Left lobe of liver (tissue), 2 donors: ENCODE measurements around the gene SH3YL1. TPM values are rescaled to one million over a fixed set of nuclear protein-coding genes. Genes with fewer than 3 reads are reported as not detected.
A peak's percentile ranks its signal among the peaks of the same experiment; 100 is the strongest.

Source experiments
- ATAC-seq: fragments of 200-7000 bp; cut with Tn5 transposase; one replicate; pipeline ENCODE4 v1.9.1; 2020; ENCODE audit warnings: mild to moderate bottlenecking, moderate library complexity
- DNase-seq: peaks from one replicate; pipeline ENCODE4 v3.0.0-alpha.2; 2020; ENCODE audit warnings: low spot score
- total RNA-seq: library from RNA; stranded (reverse); gene quantifications from one replicate; pipeline ENCODE4 v1.2.1, GENCODE V29; 2021
- donor health status: DM: no; HTN: no; CAD: no; lungs with moderate emphysema.
- donor health status: DM: no; HTN: yes; CAD: no.

The SH3YL1 gene
- total RNA-seq, 1 donor from 2014 or later = 7.3 TPM

GRCh38 chr2:185221-185620, 78.6 kb downstream of the SH3YL1 start:
- ATAC-seq (no peak), DNase-seq (no peak)

DNA sequence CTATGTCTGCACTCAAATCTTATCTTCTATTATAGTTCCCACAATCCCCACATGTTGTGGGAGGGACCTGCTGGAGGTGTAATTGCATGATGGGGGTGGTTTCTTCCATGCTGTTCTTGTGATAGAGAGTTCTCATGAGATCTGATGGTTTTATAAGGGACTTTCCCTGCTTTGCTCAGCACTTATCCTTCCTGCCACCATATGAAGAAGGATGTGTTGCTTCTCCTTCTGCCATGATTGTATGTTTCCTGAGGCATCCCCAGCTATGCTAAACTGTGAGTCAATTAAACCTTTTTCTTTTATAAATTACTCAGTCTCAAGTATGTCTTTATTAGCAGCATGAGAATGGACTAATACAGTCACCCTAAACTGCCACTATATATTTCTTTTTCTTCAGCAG, 79.1 kb downstream of the SH3YL1 start:
- ATAC-seq (no peak), DNase-seq (no peak)

GRCh38 chr2:182509-183122, 81.2 kb downstream of the SH3YL1 start:
- ATAC-seq = no peak
- no peak for DNase-seq

DNA sequence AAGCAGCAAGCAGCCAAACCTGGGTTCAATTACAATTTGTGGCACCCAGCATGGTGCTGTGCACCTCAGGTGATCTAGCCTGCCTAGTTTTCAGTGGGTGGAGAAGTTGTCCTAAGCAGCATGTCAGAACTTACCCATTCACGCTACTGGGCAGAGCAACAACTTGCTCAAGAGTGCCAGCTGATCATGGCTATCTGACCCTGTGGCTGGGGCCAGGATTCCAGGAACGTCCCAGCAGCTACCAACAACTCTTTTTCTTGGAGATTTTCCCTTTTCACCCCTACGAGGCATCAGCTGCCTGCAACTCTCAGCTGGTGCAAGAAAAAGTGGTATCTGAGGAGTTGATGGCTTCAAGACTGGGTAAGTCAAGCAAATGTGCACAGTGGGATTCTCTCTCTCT, 83.5 kb downstream of the SH3YL1 start:
- ATAC-seq = no peak
- no peak for DNase-seq

- ATAC-seq = no peak
- DNase-seq = no peak
Observed at GRCh38 chr2:179886-180285, 83.9 kb downstream of the SH3YL1 start.

DNA sequence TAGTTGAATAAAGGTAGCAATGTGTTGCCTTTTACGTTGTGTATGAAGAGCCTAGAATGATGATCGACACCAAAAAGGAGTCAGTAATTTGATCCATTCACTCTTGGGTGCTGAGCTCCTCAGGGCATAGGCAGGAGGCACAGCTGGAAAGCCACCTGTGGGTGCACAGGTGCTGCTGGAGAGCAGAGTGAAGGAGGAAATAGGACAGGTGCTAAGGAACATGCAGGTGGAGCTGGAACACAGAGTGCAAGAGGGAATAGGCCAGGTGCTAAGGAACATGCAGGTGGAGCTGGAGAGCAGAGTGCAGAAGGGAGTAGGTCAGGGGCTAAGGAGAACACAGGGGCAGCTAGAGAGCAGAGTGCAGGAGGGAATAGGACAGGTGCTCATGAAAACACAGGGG, 86.1 kb downstream of the SH3YL1 start:
- no peak for ATAC-seq

GRCh38 chr2:176917-177316, 86.9 kb downstream of the SH3YL1 start:
- no peak for DNase-seq
- no peak for ATAC-seq

More for the DNA sequence above, 86.1 kb downstream of the SH3YL1 start:
- no peak for DNase-seq

DNA sequence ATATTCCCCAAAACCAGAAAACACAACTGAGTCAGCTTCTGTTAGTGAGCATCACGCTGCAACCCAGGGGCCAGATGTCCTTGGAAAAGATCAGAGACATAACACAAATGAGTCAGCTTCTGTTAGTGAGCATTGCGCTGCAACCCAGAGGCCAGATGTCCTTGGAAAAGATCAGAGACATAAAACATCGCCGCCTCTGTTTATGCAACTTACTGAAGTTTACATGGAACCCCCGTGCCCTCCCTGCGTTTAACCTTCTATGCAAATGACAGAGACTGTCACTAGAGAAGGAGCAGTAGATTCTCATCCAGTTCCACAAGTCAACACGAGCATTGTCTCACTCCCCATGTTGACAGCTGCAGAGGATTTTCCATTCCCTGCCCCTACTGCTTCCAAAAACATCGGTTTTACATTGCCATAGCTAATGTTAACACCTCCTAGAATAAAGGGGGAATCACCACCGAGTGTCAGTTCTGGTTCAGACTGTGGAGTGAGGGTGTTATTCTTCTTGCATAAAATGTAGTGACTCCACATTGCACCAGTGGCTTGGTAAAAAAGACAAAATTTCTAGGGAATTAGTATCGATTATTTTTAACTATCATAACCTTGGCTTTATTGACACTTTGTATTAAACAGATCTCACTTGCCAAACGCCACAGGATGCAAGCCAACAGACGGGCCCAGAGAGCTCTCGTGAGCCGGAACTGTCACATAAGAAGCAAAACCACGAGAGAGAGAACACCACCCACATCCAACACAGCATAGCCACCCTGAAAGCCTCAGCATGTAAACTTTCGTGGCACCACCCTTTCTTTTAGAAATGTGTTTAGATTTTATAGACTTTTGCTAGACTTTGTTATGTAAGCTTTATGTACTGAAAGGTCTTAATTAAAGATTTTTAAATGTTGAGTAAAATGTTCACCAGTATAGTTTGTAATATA, 87.7 kb downstream of the SH3YL1 start:
- DNase-seq (no peak), ATAC-seq (no peak)

DNA sequence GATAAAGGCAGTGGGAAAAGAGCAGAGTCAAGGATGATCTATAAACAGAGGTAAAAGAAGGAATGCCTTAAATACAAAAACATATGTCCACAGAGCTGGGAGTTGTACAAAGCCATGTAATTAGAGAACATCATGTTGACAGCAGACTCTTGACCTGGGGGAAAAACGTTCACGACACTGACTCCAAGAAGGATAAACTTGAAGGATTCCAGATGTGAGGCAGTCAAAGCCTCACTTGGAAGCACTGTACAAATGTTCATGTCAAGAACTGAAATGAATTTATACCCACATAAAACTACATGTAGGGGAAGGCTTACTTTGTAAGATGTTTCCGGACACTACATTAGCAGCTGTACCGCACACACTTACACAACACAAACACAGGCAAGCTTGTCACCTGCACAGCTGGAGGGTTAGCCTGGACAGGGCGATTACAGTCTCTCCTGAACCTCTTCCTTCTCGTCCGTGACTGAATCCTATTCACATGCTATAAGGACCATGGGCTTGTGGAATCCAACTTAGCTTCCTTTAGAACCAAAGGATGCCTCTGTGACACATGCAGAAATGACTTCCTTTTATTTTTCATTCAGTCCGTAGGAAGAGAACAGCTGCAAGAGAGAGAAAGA, 88.6 kb downstream of the SH3YL1 start:
- DNase-seq (no peak), ATAC-seq (no peak)

DNA sequence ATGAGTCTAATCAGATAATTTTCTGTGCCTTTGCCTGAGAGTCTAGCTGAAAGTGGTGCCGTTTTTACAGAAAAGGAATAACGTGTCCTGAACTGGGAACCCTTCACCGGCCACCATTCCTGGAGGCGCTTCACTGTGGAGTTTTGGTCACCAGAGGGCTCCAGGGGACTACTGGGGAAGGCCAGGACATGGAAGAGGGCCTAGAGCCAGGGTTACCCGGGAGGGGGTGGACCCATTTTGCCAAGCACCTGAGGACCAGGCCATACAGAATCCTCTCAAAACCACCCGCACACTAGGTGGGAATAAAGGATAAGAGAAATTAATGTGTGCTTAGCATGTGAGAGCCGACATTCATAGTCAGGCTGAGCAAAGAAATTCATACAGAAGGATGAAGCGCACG, 91.7 kb downstream of the SH3YL1 start:
- DNase-seq = peak; percentile 65
- ATAC-seq = peak; percentile 100

- no peak for ATAC-seq
Observed at GRCh38 chr2:169741-170140, 94.1 kb downstream of the SH3YL1 start.

More at GRCh38 chr2:169741-170140, 94.1 kb downstream of the SH3YL1 start:
- no peak for DNase-seq

Other genes starting within 250 kb of the SH3YL1 start
- 6.7 TPM for gene FAM110C, start 217.5 kb downstream of the SH3YL1 start, total RNA-seq
- gene ACP1, start 915 bp upstream of the SH3YL1 start, total RNA-seq = 58.7 TPM
- 2.5 TPM for gene ALKAL2, start 24.1 kb upstream of the SH3YL1 start, total RNA-seq